ENCODE results near the gene TBX5.
"Not testable (repeated sequence)": the region's sequence is repeated elsewhere in the genome, so short reads cannot be mapped to it uniquely, and the experiment has no call there.

The TBX5 gene

GRCh38 chr12:114384739-114385138, 21.2 kb downstream of the TBX5 start:
- no peak for DNase-seq (ENCODE audit: low read depth in 3 of 3)

GRCh38 chr12:114381177-114381576, 24.8 kb downstream of the TBX5 start:
- DNase-seq (ENCODE audit: low read depth in 3 of 3), result no peak

- no peak for DNase-seq (ENCODE audit: low read depth in 3 of 3)
Measured at GRCh38 chr12:114371733-114372132, 34.2 kb downstream of the TBX5 start.

DNA sequence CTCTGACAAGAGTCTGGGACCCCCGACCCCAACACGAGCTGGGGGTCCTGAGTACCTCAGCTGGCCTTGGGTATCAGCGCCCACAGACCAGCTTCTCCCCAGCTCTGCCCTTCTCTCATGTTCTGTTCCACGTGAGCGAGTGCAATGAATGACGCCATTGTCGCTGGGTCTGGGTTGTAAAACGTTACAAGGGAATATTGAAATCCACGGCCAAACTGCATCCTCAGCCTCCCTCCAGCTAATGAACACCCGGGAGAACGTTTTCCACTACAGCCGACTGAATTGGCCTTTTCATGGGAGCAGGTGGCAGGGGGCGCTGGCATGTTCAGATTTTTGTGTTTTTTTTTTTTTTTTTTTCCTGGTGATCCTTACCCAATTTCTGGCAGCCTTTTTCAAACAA, 34.7 kb downstream of the TBX5 start:
- DNase-seq (ENCODE audit: low read depth in 3 of 3), result no peak

DNA sequence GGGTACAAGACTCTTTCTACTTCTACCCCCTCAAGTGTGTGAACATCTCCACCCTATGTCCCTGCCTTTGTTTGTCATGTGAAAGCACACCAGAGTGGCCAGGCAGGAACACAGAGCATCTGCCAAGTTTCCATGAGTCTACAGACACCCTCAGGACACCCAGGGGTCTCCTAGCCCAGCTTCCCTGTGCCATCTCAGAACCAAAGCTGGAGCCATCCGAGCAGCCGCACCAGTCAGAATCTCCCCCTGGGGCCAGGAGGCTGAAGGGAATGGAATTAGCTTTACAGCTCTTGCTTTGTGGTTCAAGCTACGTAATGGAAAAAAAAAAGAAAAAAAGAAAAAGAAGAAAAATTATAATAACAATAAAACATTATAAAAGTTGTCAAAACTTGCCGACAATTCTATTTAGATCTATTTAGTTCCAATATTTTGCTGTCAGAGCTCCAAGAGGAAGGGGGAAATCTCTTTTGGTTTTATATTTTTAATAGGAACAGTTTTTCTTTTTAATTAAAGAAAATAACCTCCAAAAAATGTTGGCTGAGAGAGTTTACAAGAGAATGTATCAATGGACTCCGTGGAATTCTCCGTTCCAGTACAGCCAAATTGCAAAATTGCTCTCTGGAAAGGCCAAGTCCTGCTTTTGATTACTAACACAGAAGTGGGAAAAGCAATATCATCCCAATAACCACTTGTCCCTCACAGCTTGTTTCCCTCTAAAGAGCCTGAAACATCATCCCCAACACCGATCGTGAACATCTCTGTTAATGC, 37.1 kb downstream of the TBX5 start:
- no peak for DNase-seq (ENCODE audit: low read depth in 3 of 3)

GRCh38 chr12:114361992-114362391, 44.0 kb downstream of the TBX5 start:
- DNase-seq (ENCODE audit: low read depth in 3 of 3), result no peak

DNA sequence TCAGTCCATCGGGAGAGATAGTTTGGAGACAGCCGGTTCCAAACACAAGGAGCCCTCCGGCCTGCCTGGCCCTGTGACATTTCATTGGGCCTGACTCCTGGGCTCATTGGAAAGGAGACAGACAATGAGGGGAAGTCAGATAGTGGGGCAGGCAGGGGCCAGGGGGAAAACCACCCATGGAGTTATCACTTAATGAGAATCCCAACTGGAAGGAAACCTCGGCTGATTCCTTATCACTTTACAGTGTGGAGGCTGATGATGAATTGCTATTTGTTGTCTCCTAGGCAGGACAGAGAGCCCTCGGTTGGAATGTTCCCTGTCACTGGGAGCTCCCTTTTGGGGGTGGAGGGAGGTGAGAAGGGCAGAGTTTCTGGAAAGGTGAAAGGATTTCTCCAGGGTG, 44.4 kb downstream of the TBX5 start:
- no peak for DNase-seq (ENCODE audit: low read depth in 3 of 3)

GRCh38 chr12:114360485-114360884, 45.5 kb downstream of the TBX5 start:
- DNase-seq (ENCODE audit: low read depth in 3 of 3), result no peak

DNA sequence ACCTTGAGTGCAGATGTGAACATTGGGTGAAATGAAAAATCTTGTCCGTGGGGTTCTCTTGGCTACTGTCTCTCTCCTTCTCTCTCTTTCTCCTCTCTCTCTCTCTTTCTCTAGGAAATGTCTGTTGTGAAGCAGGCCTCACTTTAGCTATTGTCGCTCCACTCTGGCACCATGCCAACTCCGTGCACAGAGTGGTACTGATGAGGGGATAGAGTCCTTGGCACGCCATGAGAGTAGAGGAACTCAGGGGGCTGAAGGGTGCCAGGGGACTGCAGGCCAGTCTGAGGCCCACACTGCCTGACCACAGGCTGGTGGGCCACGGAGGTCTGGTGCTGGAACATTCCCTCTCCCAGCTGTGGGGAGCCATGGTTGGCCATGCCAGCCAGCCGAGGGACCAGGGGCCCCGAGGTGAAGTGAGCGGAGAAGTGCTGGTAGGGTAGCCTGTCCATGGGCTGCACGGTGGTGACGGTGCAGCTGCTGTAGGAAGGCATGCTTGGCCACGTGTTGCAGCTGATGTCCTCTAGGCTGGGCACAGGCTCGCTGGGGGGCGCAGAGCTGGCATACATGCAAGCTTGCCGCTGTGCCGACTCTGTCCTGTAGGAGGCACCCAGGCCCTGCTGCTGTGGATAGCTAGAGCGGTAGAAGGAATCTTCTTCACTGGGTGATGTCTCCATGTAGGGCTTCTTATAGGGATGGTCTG, 50.4 kb downstream of the TBX5 start:
- DNase-seq (ENCODE audit: low read depth in 3 of 3), result no peak

- not testable (repeated sequence) for DNase-seq (ENCODE audit: low read depth in 3 of 3)
Measured at GRCh38 chr12:114349239-114349638, 56.7 kb downstream of the TBX5 start.

- DNase-seq (ENCODE audit: low read depth in 3 of 3), result no peak
Measured at GRCh38 chr12:114347861-114348260, 58.1 kb downstream of the TBX5 start.

- no peak for DNase-seq (ENCODE audit: low read depth in 3 of 3)
Measured at GRCh38 chr12:114344831-114345230, 61.1 kb downstream of the TBX5 start.

GRCh38 chr12:114344303-114344663, 61.7 kb downstream of the TBX5 start:
- no peak for DNase-seq (ENCODE audit: low read depth in 3 of 3)

DNA sequence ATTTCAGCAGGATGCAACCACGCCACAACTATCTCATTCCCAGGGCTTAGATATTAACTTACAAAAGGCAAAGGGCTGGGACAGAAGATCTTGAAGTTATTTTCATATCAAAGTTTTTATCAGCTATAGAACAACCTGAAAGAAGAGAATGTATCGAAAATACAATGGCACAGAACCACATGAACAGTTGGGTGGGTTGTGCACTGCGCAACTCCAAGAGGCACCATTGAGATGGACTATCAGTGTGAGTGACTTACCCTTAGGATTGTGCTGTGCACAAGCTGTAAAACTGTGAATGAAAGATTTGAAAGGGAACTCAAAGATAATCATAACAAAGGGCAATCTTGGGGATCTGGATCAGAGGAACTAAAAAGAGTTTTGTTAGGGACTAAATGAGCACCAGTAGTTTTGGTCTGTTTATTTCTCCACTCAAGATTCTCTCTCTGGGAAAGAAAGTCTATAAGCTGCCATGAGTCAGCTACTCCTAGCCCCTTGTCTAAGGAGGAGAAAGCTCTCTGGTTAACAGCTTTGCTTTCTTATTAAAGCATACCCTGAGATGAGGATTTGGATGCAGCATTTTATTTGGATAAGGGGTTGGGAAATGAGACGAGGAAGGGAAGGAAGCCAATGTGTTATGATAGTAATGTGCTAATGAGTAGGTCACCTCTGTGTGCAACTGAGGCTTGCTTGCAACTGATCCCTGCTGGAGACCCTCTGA, 62.2 kb downstream of the TBX5 start:
- no peak for DNase-seq (ENCODE audit: low read depth in 3 of 3)

- no peak for DNase-seq (ENCODE audit: low read depth in 3 of 3)
Measured at GRCh38 chr12:114342656-114343055, 63.3 kb downstream of the TBX5 start.

DNA sequence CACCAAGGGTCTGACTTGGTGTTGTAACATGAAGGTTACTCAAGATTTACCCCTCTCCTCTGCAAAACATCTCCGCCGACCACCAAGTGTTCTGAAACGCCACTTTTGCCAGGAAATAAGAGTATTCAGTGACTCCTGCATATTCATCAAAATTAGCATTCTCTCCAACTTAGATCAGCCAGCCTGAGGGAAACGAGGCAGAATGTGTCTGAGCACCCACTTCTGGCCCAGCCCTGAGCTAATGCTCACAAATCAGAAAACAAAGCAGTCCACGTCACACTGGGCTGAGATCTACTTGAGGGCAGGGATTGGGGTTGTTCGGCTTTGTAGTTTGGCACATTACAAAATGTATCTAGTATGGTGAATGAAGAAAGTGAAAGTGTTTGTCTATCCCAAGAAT, 64.3 kb downstream of the TBX5 start:
- no peak for DNase-seq (ENCODE audit: low read depth in 3 of 3)

DNA sequence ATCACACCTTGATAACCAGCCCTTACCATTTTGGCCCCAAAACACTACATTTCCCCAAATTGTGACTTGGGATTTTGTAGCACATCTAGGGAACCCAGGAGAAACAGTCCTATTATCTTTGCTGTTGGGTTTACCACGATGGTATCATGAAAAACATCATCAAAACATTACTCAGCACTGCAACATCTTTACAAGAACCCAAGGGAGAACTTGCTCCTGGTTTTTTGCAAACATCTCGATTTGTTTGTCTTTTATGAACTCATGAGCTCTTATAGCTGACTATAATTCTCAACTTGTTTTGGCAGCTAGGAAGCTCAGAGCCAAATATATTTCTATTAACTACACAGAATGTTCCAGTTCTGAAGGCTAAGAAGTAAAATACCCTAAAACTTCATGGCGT, 65.7 kb downstream of the TBX5 start:
- DNase-seq (ENCODE audit: low read depth in 3 of 3), result no peak

DNA sequence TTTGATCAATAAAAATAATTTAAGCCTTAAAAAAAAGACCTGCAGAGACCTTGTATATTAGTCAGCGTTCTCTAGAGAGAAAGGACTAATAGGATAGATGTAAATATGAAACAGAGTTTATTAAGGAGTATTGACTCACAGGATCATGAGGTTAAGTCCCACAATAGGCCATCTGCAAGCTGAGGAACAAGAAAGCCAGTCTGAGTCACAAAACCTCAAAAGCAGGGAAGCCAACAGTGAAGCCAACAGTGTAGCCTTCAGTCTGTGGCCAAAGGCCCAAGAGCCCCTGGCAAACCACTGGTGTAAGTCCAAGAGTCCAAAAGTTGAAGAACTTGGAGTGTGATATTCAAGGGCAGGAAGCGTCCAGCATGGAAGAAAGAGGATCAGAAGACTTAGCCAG, 66.3 kb downstream of the TBX5 start:
- no peak for DNase-seq (ENCODE audit: low read depth in 3 of 3)

DNA sequence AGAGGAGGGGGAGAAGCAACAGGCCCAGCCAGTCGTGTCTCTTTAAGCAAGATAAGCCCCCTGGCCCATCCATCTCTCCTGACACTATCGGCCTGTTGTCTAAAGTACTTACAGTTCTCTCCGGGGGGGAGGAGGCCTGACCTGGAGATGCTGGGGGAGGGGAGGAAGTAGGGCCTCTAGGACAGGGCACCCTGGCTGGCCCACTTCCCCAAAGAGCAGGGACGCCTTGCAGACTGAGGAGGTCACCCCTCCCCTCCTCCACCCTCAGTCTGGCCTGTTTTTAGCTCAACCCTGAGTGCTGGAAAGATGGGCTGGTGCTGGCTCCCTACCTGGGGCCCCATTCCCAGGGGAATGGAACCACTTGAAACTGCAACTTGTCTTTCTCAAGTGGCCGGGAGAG, 70.3 kb downstream of the TBX5 start:
- no peak for DNase-seq (ENCODE audit: low read depth in 3 of 3)

- no peak for DNase-seq (ENCODE audit: low read depth in 3 of 3)
Measured at GRCh38 chr12:114334395-114334794, 71.5 kb downstream of the TBX5 start.

DNA sequence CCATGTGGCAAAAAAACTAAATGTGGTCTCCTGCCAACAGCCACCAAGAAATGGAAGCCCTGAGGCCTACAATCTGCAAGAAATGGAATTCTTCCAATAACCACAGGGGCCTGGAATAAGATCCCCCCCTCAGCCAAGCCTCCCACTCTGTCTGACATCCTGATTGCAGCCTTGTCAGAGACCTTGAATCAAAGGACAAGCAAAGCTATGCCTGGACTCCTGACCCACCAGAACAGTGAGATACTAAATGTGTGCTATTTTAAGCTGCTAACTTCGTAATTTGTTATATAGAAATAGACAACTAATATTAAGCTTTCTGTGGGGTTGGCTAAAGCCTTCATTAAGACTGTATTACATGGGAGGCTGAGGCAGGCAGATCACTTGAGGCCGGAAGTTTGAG, 77.7 kb downstream of the TBX5 start:
- no peak for DNase-seq (ENCODE audit: low read depth in 3 of 3)

- no peak for DNase-seq (ENCODE audit: low read depth in 3 of 3)
Measured at GRCh38 chr12:114327765-114328164, 78.2 kb downstream of the TBX5 start.

- DNase-seq (ENCODE audit: low read depth in 3 of 3), result no peak
Measured at GRCh38 chr12:114321524-114321923, 84.4 kb downstream of the TBX5 start.

Measured in stimulated activated CD4-positive, alpha-beta T cell treated with anti-CD3 and anti-CD28 coated beads, TNF-alpha, amount 100 ng/mL, for 48 hours (primary cell).